A172 (cell line): Measurements from ENCODE around the gene PTPRK. TPM values are rescaled to one million over a fixed set of nuclear protein-coding genes. Genes with fewer than 3 reads are reported as not detected.

Experiments used
- DNase-seq: peaks from one replicate; pipeline ENCODE4 v3.0.0-alpha.2; 2015; ENCODE audit warnings: low spot score
- total RNA-seq: library from RNA; depleted of rRNA; stranded (reverse); fragments of >200 nt; shearing (Covaris generic); gene quantifications from 2 replicates; pipeline ENCODE4 v1.2.3, GENCODE V29; 2014

Gene PTPRK
- total RNA-seq, 1 experiment from 2014 or later = 44.1 TPM

DNA sequence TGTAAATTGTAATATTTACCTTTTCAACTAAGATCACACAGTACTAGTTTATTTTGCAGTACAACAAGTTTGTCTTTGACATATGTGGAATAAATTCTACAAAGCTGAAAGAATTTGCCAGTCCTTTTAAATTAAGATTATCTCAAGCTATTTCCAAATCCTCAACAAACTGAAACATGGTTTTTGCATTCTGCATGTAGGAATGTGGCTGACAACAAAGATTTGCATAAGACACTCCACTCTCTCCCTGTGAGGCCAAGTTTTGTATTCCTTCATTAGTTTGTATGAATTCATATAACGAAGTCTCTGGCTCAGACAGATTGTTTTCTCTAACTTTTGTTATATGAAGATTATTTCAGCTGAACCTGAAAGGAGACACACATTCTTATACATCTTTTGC lies 495.4 kb downstream of the PTPRK start:
- no peak for DNase-seq

DNA sequence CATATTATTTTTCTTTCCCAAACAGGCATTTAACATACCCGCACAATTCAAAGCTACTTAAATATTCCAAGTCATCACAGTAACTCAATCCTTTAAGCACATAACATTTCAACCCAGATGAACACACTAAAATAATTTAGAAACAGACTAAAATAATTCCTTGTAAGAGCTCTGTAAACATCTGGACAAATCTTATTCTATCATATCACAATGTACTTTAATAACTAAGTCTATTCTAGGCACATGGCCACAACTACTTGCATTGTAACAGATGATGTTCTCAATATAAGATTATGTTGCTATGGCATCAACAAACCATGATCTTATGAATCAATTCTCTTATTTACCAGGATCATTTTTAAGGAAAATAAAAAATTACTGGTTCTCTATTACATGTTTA lies 496.4 kb downstream of the PTPRK start:
- no peak for DNase-seq

DNA sequence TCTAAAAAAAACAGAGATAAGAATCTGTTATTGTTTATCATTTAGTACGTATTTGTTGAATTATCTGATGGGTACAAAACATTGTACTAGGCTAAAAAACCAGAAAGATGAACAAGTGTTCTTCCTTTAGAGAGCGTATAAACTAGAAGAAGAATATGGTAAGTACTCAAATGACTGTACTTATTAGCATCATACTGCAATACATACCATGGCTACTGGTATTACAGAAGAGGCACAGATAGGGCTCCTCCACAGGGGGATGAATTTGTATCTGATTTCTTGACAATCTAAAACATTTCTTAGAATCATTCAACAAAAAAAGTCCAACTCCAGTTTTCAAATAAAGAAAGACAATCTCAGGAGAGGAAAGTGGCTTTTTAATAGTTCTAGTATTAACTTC lies 501.6 kb downstream of the PTPRK start:
- DNase-seq = no peak

DNA sequence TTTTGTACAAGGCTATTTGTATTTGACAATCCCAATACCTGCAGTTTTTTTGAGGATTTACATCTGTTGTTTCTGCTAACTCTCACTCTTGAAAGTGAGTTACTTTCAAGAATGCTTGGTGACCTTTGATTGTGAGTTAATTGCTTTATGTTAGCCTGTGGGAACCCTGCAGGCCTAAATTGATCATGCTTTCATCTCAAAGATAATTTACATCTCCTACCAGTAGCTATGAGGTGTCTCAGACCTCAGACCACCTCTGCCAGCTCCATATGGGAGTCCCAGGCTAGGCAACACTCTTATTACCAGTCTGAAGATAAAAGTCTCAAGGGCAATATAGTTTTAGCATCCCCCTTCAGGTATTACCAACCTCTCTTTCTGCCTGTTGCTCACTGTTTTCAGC lies 503.1 kb downstream of the PTPRK start:
- no peak for DNase-seq

DNA sequence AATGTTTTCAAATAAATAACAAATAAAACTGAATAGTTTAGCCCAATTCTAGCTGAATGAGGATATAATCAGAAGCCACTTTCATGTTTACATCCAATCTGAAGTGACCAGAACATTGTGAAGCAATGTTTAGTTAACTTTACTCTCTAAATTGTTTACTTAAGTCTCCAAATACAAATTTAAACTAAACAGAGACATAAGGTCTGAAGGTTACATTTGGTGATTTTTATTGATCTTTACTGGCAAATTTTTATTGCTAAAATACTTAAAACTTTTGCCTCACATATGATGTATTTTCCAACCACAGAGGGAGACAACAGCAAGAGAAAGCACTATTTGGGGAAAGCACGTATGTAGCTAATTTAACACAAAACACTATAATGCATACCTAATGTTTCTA lies 512.7 kb downstream of the PTPRK start:
- no peak for DNase-seq

DNA sequence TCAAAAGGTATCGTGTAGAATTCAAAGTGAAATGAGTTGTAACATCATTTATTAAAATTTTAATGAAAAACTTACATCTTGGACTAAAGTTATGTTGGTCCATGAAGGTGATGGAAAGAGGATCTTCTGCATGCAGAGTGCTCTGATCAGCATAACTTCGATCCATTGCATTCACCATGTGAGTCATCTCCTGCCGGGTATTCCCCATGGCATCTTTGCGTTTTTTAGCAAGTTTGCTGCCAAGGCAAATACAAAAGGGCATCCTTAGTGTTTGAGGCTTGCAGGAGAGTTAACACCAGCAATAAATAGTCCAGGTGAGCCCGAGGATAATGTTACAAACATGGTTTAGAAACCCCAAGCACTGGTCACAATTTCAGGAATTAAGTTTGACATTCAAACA lies 515.4 kb downstream of the PTPRK start:
- DNase-seq = no peak

DNA sequence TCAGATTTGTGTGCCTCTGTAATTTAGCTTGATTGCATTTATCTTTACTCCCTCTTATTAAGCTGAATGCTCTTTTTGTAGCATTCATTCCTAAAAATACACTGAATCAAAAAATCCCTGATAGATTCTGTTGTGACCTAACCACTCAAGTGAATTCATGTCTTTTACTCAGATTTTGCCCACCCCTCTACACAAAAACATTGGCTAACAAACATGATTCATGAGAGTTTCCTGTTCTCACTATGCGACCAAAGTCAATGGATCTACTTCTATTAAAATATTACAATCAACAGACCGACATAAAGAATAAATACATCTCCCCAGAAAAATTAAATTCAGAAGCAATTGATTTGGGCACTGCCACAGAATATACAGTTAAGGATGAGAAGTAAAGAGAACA lies 520.0 kb downstream of the PTPRK start:
- no peak for DNase-seq

DNA sequence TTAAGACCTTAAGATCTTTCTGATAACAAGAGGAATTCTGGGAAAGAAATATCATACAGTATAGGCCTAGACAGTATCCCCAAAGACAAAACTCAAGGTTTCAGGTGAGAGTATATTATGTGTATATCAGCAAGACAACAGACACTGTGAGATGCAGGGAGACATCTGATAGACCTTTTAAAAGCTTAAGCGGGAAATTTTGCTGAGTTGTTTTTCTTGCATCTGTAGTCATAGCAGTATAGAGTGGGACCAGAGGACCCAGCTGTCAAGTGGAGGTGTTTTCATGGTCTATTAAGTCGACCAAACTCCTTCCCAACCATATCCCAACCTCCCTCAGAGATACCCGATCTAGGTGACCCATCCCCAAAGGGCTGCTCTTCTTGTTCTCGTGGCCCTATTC lies 521.4 kb downstream of the PTPRK start:
- DNase-seq = no peak

DNA sequence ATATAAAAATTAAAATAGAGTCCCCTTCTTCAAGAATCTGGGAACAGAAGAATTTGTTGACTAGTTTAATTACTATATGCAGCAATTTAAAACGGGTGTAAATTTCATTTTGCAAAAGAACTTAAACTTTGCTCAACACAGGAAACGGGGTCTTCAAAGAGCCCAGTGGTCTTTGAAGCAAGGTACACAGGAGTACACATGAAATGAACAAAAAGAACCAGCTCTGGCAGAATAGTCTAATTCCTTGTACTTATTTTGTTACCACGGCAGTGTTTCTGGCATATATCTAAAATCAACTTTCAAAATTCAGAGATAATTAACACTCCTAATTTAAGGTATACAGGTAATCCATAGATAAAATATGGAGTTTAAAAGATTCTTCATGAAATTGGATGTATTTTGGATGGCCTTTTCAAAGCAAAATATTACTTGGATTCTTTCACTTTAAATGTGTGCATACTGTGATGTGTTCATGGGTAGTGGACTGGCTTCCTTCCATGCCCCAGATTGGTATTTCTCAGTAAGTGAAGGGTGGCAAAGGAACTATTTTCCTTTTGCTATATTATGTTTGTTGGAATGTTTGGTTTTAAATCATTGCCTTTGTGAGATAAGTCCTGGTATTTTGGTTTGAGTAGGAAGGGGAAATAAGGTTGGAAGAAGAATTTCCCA lies 522.8 kb downstream of the PTPRK start:
- DNase-seq = no peak

DNA sequence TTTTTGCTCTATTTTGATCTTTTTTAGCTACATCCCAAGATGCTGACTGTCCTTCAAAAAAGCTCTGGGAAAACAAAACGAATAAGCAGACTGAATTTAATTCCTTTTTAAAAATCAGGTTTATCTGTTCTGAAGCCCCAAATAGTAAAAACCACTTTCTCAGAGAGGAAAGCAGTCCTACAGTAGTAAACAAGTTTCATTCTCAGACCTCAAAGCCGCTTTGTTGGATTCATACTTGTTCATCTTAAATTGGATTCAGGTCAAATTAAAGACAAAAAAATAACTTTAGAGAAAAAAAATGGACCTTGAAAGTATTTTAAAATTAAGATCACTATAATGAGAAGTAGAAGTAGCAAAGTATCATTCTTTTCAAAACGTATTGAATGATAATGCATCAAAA lies 523.5 kb downstream of the PTPRK start:
- no peak for DNase-seq

DNA sequence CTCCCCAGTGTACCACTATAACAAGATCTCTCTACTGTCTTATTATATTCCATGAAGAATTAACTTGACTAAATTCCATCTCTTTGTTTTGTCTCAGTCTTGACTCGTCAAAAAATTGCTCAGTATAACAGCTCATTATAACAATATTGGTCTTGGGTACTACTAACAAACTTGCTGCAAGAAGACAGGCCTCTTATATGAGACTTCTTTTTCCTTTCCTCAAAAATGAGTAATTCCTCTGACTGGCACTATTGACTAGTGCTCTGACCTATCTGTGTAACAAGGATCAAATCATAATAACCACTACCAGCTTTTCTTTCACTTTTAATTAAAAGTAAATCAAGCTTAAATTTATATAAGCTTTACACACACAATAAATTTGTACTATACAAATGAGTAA lies 528.3 kb downstream of the PTPRK start:
- no peak for DNase-seq

DNA sequence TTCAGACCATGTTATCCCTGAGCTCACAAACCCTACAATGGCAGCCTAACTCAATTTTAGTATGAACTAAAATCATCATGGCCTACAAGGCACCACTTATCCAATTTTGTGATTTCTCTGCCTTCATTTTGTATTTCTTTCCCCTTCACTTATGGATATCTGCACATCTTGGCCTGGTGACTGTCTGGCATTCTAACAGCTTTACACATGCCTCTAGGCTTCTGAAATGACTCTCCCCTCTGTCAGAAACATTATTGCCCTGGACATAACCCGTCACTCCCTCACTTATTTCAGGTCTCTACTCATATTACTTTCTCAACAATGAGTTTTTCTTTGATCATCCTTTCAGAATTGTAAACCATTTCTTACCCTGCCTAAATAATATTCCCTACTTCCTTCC lies 530.3 kb downstream of the PTPRK start:
- no peak for DNase-seq

DNA sequence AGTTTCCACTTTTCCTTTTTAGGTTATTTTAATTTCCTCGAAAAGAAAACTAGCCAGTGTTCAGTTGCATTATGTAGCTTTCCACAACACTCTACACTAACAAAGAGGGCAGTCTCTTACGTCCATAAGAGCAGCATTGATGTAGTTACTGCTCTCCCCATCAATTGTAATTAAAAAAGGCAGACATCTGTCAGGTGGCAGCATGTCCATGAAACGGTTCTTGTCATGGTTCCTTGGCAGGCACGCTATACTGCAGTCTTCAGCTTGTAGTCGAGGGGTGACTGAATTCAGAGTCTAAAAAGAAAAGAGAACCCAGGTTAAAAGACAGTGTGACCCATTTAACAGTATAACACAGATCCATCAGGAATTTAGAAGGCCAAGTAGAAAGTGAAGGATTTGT lies 539.4 kb downstream of the PTPRK start:
- DNase-seq = no peak

DNA sequence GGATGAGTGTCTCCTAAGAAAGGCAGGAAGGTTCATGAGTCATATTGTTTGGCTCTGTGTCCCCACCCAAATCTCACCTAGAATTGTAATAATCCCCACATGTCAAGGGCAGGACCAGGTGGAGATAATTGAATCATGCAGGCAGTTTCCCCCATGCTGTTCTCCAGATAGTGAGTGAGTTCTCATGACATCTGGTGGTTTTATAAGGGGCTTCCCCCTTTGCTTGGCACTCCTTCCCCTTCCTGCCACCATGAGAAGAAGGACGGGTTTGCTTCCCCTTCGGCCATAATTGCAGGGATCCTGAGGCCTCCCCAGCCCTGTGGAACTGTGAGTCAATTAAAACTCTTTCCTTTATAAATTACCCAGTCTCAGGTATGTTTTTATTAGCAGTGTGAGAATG lies 542.2 kb downstream of the PTPRK start:
- peak; percentile 10 for DNase-seq

DNA sequence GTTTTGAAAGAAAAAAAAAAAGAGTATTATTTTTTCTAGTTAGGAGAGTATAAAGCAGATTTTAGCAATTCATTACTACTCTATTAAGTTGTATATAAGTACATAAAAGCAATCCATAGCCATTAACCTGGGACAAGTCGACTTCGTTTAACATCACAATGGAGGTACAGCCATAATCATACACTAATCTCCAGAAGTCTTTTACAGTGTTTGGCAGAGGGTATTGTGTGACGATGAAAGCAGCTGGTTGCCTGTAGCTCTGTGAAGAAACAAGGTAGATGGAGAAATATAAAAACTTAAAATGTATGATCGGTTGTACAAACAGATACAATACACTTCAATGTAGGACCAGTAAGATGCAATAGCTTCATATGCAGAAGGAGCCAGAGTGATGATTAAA lies 543.6 kb downstream of the PTPRK start:
- DNase-seq = no peak

DNA sequence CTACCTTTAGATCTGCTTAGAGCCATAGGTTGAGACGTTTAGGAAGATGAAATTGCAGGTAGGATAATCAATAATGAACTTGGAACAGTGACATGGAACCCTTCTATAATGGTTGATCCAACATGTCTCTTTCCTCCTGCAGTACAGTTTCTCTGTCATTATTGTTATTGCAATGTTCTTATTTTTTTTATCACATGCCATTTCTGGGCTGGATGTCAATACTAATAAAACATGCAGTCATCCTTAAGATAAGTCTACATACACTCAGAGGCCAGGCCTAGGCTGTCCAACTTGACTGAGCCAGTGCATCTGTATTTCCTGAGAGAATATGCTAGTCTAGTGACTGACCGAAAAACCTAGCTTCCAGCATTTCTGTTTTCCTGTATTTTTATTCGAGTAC lies 544.3 kb downstream of the PTPRK start:
- no peak for DNase-seq

DNA sequence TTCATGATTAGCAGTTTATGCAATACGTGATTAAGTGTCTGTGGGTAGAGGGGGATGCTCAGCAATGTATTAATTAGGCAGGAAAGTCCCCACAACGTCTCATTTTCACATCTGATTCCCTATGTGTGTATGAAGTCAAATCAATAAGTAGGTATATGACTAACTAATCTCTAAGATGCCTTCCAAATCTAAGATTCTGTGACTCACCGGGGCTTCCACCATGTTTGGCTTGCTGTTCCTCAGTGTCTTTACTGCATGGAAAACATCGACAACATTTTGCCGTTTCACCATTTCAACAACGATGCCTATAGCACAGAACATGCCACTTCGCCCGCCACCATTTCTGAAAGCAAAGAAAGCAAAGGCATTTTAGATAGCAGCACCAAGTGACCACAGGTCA lies 547.6 kb downstream of the PTPRK start:
- DNase-seq = no peak

DNA sequence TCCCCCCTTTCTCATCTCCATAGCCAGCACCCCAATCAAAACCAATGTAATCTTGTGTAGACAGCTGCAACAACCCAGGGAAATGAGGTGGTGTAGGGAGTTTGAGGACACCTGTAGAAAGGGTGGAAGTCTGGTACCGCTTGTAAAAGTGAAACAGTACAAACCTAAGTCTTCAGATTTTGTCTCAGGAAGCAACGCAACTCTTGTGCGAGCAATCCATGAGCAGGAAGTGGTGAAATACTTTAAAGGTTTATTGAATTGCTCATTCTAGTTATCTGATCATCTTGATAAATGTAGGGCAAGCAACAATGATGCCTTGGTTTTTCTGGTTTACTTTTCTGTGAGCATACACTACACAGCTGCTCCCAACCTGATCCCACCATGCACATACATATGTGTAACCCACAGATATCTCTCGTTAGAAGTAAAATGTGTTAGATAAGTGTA lies 548.4 kb downstream of the PTPRK start:
- peak; percentile 88 for DNase-seq

DNA sequence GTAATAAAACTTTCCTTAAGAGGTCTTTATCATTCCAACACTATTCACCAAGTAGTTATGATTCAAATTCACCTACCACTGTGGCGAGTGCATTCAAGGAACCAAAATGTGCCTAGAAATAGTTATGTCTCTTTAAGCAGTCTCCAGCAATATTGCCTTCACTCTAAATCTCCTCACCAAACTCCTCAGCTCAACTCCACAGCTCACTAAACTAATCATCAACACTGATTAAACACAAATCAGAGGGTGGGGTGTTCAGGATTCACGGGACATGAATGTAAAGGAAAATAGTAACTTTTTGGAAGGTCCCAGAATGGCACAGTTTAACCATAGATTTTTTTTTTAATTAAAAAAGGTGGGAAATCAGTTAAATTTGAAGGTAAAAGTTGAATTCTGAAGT lies 549.0 kb downstream of the PTPRK start:
- no peak for DNase-seq

DNA sequence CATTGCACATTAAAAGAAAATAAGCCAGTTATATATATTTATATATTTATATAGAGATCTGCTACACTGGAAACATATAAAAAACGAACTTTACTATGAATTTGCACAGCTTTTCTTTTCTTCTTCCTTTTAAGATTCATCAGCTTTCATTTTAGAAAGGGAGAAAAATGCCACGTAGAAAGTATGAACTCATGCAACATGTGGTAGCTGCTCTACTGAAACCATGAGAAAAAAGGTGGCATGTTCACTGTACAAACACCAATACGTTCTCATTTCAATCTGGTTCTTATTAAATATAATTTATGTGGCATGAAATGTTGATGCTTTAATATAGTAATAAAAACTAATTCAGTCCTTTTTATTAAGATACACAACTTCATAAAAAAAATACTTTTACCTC lies 550.7 kb downstream of the PTPRK start:
- DNase-seq = no peak

DNA sequence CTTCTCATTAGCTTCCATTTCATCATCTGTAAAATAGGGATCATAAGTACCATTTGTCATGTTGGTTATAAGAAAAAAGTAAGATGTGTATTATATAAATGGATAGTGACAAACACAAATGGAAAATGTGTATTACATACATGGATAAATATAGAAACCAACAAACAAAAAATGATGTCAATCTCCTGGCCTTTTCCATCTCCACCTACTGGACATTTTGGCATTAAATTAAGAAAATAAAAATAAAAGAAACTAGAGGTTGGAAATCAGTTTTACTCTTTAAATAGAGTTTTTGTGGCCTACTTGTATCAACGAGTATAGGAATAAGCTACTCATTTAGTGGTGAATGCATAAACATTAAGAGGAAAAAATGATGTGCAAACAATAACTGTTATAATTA lies 552.0 kb downstream of the PTPRK start:
- DNase-seq = no peak

DNA sequence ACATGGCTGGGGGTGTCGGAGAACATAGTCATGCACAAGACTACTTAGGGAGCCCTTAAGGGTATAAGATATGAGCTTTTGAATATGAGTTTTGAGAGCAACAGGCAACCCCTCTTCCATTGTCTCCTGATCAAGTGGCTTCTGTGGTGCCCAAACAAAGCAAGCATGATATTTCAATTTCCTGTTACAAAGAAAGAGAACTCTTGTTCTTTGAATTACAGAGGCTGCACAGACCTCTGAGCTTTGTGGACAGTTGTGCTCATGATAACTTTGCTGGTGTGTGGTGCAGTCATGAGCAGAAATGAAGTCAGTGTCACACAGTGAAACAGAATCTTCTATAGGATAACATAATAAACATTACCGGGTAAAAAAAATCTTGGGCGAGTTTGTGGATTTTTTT lies 552.7 kb downstream of the PTPRK start:
- no peak for DNase-seq

DNA sequence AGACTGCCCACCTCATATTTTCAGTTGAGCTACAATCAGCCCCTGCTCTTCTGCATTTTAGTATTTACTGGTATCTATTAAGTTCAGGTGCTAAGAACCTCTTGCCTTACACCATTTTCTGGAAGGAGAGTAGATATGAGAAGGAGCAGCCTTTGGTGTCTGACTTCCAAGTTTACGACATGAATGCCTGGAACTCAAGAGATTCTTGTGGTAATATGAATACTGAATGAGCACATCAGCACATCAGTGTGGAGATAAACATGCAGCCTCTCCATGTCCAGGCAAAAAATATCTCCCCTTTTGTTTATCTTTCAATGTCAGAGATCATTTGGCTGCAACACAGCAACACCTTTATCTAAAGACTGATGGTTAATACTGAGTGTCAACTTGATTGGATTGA lies 553.8 kb downstream of the PTPRK start:
- DNase-seq = no peak

DNA sequence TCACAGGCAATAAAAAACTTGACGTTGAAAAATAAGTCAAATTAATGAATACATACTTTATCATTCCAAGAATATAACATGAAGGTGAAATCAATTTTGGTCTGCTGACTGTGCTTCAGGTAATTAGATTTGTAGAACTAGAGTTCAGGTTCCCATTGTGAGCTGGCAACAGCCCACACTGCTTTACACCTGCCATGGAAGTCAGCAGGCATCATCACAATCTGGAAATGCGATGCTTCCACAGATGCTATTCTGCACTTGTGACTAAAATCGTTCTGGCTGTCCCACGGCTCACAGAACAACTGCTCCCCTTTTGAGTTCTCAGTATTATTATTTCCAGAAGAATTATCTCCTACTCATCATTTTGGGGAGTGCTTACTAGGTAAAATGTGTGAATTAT lies 556.9 kb downstream of the PTPRK start:
- DNase-seq = no peak

DNA sequence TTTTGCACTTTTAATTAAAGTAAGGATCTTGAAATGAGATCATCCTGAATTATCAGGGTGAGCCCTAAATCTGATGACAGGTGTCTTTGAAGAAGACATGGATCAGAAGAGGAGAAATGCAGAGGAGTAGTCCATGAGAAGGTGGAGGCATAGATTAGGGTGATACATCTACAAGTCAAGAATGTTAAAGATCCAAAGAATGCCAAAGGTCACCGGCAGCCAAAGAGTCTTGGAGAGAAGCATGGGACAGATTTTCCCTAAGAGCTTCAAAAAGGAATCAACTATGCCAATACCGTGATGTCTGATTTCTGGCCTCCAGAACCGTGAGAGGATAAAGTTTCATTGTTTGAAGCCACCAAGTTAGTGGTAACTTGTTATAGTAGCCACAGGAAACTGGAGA lies 560.5 kb downstream of the PTPRK start:
- DNase-seq = no peak
